ENCODE results near the gene RGL1. TPM values are rescaled to one million over a fixed set of nuclear protein-coding genes. Genes with fewer than 3 reads are reported as not detected.
"Not testable (repeated sequence)": the region's sequence is repeated elsewhere in the genome, so short reads cannot be mapped to it uniquely, and the experiment has no call there.

Gene RGL1
- 26.3 TPM for polyA plus RNA-seq (2013, experiment 1 of 2)
- polyA plus RNA-seq (2013, experiment 2 of 2) = 26.9 TPM

GRCh38 chr1:183804916-183805841 is at the start of gene RGL1:
RGL1 (plus strand) TSS chr1:183805120; CDS start chr1:183805298, 178 bp downstream.
- Histone ChIP-seq H3K27ac (ENCODE audit: low read depth, low read length, severe bottlenecking) (peak within 1 kb of the TSS; percentile 77), H3K36me3 (ENCODE audit: control insufficient read depth, insufficient read depth, low read length) (peaks cover 22% of the 10 kb centered on the region), H3K4me3 (ENCODE audit: extremely low read depth, insufficient read depth, low read length, poor library complexity, severe bottlenecking) (peak within 1 kb of the TSS; percentile 64), H3K4me1 (ENCODE audit: control insufficient read depth, insufficient read depth, low read length, poor library complexity, severe bottlenecking) (peaks cover 30% of the 10 kb centered on the region), H3K9me3 (ENCODE audit: control insufficient read depth, low read length) (peaks cover 9% of the 10 kb centered on the region)
- WGBS, 2 experiments (ENCODE audit: insufficient coverage in 2 of 2) = 0 to 1% methylated on average over 45 to 50 of the region's 58 CpGs

DNA sequence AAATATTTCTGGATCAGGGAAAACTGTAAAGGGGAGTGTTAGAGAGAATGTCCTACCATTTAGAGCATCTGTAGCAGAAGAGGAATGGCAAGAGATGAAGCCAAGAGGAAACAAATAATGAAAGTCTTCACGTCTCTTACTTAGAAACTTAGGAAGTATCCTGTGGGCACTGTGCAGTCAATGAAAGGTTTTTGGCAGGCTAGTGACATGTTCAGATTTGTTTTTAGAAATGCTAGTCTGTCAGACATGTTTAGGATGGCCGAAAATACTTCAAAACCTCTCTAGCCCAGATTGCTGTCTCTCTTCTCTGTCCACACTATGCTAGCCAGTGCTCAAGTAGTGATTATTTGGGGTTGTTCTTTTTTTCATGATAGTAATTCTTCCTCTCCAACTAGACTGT is 48.6 kb upstream of the RGL1 start:
- Histone ChIP-seq H3K4me3 (ENCODE audit: extremely low read depth, insufficient read depth, low read length, poor library complexity, severe bottlenecking) (no peak overlapping the region), H3K36me3 (ENCODE audit: control insufficient read depth, insufficient read depth, low read length) (no peaks in the 10 kb centered on the region), H3K4me1 (ENCODE audit: control insufficient read depth, insufficient read depth, low read length, poor library complexity, severe bottlenecking) (peaks cover 4% of the 10 kb centered on the region), H3K9me3 (ENCODE audit: control insufficient read depth, low read length) (peaks cover under 1% of the 10 kb centered on the region), H3K27ac (ENCODE audit: low read depth, low read length, severe bottlenecking) (no peak overlapping the region)
- WGBS, 2 experiments (ENCODE audit: insufficient coverage in 2 of 2) = 87 to 88% methylated on average over 1 to 2 of the region's 2 CpGs

DNA sequence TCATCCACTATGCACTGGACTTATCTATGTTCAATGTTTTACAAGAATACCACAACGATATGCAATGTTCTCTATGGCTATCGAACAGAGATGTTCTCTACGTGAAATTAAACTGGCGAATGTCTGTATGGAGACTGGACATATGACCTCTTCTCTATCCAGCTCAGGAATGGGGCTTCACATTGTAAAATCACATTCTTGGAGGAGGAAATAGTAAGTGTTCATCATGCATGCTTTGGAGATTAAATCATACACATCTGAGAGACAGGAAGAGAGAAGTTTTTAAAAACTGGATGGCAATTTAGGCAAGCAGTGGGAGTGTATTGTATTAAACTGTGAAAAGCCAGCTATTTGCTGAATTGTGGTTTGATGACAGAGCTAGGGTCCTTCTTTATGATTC is 47.9 kb upstream of the RGL1 start:
- 75 to 93% methylated on average over 2 to 4 of the region's 4 CpGs for WGBS, 2 experiments (ENCODE audit: insufficient coverage in 2 of 2)
- Histone ChIP-seq H3K9me3 (ENCODE audit: control insufficient read depth, low read length) (peaks cover 6% of the 10 kb centered on the region), H3K36me3 (ENCODE audit: control insufficient read depth, insufficient read depth, low read length) (no peaks in the 10 kb centered on the region), H3K4me3 (ENCODE audit: extremely low read depth, insufficient read depth, low read length, poor library complexity, severe bottlenecking) (no peak overlapping the region), H3K27ac (ENCODE audit: low read depth, low read length, severe bottlenecking) (no peak overlapping the region), H3K4me1 (ENCODE audit: control insufficient read depth, insufficient read depth, low read length, poor library complexity, severe bottlenecking) (peaks cover 4% of the 10 kb centered on the region)

GRCh38 chr1:183758913-183759312 is 46.0 kb upstream of the RGL1 start:
- 82 to 84% methylated on average over 3 of the region's 3 CpGs for WGBS, 2 experiments (ENCODE audit: insufficient coverage in 2 of 2)
- Histone ChIP-seq H3K4me3 (ENCODE audit: extremely low read depth, insufficient read depth, low read length, poor library complexity, severe bottlenecking) (no peak overlapping the region), H3K4me1 (ENCODE audit: control insufficient read depth, insufficient read depth, low read length, poor library complexity, severe bottlenecking) (peaks cover 4% of the 10 kb centered on the region), H3K36me3 (ENCODE audit: control insufficient read depth, insufficient read depth, low read length) (no peaks in the 10 kb centered on the region), H3K27ac (ENCODE audit: low read depth, low read length, severe bottlenecking) (no peak overlapping the region), H3K9me3 (ENCODE audit: control insufficient read depth, low read length) (peaks cover 10% of the 10 kb centered on the region)

GRCh38 chr1:183760661-183761060 is 44.3 kb upstream of the RGL1 start:
- H3K9me3 ChIP-seq (ENCODE audit: control insufficient read depth, low read length) = peaks cover 20% of the 10 kb centered on the region
- no peak overlapping the region for H3K4me3 ChIP-seq (ENCODE audit: extremely low read depth, insufficient read depth, low read length, poor library complexity, severe bottlenecking)
- peaks cover 4% of the 10 kb centered on the region for H3K4me1 ChIP-seq (ENCODE audit: control insufficient read depth, insufficient read depth, low read length, poor library complexity, severe bottlenecking)
- WGBS, 2 experiments (ENCODE audit: insufficient coverage in 2 of 2) = 73 to 83% methylated on average over 2 of the region's 2 CpGs
- H3K36me3 ChIP-seq (ENCODE audit: control insufficient read depth, insufficient read depth, low read length) = no peaks in the 10 kb centered on the region
- no peak overlapping the region for H3K27ac ChIP-seq (ENCODE audit: low read depth, low read length, severe bottlenecking)

- Histone ChIP-seq H3K9me3 (ENCODE audit: control insufficient read depth, low read length) (peaks cover 20% of the 10 kb centered on the region), H3K4me1 (ENCODE audit: control insufficient read depth, insufficient read depth, low read length, poor library complexity, severe bottlenecking) (peaks cover 4% of the 10 kb centered on the region), H3K36me3 (ENCODE audit: control insufficient read depth, insufficient read depth, low read length) (no peaks in the 10 kb centered on the region), H3K4me3 (ENCODE audit: extremely low read depth, insufficient read depth, low read length, poor library complexity, severe bottlenecking) (no peak overlapping the region), H3K27ac (ENCODE audit: low read depth, low read length, severe bottlenecking) (no peak overlapping the region)
- no CpG with 5 or more reads among the region's 1 CpG for WGBS, 2 experiments (ENCODE audit: insufficient coverage in 2 of 2)
Observed at GRCh38 chr1:183761871-183762270, 43.0 kb upstream of the RGL1 start.

DNA sequence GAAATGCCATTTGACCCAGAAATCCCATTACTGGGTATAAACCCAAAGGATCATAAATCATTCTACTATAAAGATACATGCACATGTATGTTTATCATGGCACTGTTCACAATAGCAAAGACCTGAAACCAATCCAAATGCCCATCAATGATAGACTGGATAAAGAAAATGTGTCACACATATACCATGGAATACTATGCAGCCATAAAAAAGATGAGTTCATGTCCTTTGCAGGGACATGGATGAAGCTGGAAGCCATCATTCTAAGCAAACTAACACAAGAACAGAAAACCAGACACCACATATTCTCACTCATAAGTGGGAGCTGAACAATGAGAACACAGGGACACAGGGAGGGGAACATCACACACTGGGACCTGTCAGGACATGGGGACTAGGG is 42.1 kb upstream of the RGL1 start:
- H3K36me3 ChIP-seq (ENCODE audit: control insufficient read depth, insufficient read depth, low read length); H3K27ac ChIP-seq (ENCODE audit: low read depth, low read length, severe bottlenecking); H3K4me3 ChIP-seq (ENCODE audit: extremely low read depth, insufficient read depth, low read length, poor library complexity, severe bottlenecking); H3K4me1 ChIP-seq (ENCODE audit: control insufficient read depth, insufficient read depth, low read length, poor library complexity, severe bottlenecking): not testable (repeated sequence)
- H3K9me3 ChIP-seq (ENCODE audit: control insufficient read depth, low read length) = peaks cover 20% of the 10 kb centered on the region

- H3K4me3 ChIP-seq (ENCODE audit: extremely low read depth, insufficient read depth, low read length, poor library complexity, severe bottlenecking) = no peak overlapping the region
- H3K27ac ChIP-seq (ENCODE audit: low read depth, low read length, severe bottlenecking) = no peak overlapping the region
- H3K9me3 ChIP-seq (ENCODE audit: control insufficient read depth, low read length) = peaks cover 23% of the 10 kb centered on the region
- H3K36me3 ChIP-seq (ENCODE audit: control insufficient read depth, insufficient read depth, low read length) = no peaks in the 10 kb centered on the region
- H3K4me1 ChIP-seq (ENCODE audit: control insufficient read depth, insufficient read depth, low read length, poor library complexity, severe bottlenecking) = no peaks in the 10 kb centered on the region
Observed at GRCh38 chr1:183764981-183765380, 39.9 kb upstream of the RGL1 start.

DNA sequence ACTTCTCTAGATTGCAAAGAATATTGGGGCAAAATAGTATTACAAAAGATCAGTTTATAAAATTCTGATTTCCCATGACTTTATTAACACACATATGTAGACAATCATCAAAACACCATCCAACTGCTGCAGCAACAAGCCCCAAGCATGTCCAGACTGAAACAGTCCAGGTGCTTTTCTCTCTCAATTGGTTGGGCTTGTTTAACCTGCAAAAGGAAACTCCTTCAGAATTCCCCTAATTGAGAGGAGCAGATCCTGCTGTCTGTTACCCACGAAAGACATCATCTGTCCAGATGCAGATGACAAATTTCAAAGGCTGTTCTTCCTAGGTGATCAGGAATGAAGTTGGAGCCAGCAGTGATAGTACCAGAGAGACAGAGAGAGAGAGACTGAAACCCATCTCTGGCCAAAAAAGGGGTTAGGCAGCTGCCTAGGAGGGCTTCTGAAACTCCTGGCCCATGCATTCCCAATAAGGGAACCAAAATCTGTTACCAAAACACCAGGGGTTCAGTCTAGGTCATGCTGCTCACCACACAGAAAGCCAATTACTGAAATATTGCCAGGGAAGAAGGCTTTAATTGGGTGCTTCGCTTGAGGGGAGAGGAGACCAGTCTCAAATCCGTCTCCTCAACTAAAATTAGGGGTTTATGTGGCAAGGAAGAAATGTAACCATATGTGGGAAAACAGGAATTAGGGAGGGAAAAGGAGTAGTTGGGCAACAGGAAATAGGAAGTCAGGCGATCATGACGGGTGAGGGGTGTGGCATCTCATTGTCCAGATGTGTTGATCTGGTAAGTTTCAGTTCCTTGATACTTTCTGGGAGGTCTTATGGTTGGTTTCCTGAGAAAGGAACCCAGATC is 34.7 kb upstream of the RGL1 start:
- Histone ChIP-seq H3K4me1 (ENCODE audit: control insufficient read depth, insufficient read depth, low read length, poor library complexity, severe bottlenecking) (no peaks in the 10 kb centered on the region), H3K36me3 (ENCODE audit: control insufficient read depth, insufficient read depth, low read length) (no peaks in the 10 kb centered on the region), H3K9me3 (ENCODE audit: control insufficient read depth, low read length) (peaks cover 19% of the 10 kb centered on the region), H3K27ac (ENCODE audit: low read depth, low read length, severe bottlenecking) (no peak overlapping the region), H3K4me3 (ENCODE audit: extremely low read depth, insufficient read depth, low read length, poor library complexity, severe bottlenecking) (no peak overlapping the region)
- 70 to 89% methylated on average over 3 to 4 of the region's 5 CpGs for whole genome bisulfite sequencing, 2 experiments (ENCODE audit: insufficient coverage in 2 of 2)

- Histone ChIP-seq H3K4me3 (ENCODE audit: extremely low read depth, insufficient read depth, low read length, poor library complexity, severe bottlenecking) (no peak overlapping the region), H3K9me3 (ENCODE audit: control insufficient read depth, low read length) (peaks cover 24% of the 10 kb centered on the region), H3K4me1 (ENCODE audit: control insufficient read depth, insufficient read depth, low read length, poor library complexity, severe bottlenecking) (no peaks in the 10 kb centered on the region), H3K27ac (ENCODE audit: low read depth, low read length, severe bottlenecking) (no peak overlapping the region), H3K36me3 (ENCODE audit: control insufficient read depth, insufficient read depth, low read length) (no peaks in the 10 kb centered on the region)
Observed at GRCh38 chr1:183770816-183771128, 34.1 kb upstream of the RGL1 start.
